Heart left ventricle (tissue), 13 donors: ENCODE results near the gene SDC4.

Experiments
- POLR2A ChIP-seq, 2 donors: fragments of 450-650 bp; IDR thresholded peaks; one replicate each; pipeline ENCODE4 v1.6.1; 2017; ENCODE audit warnings: antibody characterized with exemption in 2 of 2, mild to moderate bottlenecking in 2 of 2, moderate library complexity in 2 of 2
- TF ChIP-seq, protein P1 (sequence below), 12 donors: fragments of 200-600 bp; sonication (generic) in 4 of 12; IDR thresholded peaks; one replicate each; pipeline versions ENCODE4 v1.5.0 to v1.8.0; 2018 to 2022; ENCODE audit warnings: antibody characterized with exemption in 12 of 12, mild to moderate bottlenecking in 5 of 12
- donor health status: ischemic (EF 13 %, LVEDD 7.1; RV severe dilation, severe dysfunction).
- donor health status: DM: no; HTN: yes; CAD: no.
- donor health status: DM: no; HTN: no; CAD: no.
- donor health status: ischemic (EF 25% LVEDD 6.9; RV normal size, moderate dysfunction).
- donor health status: ischemic (EF 25% LVEDD 5.7; RV mildly dilated, moderate dysfunction).
- donor health status: ischemic (EF 35%, LVEDD 5.7; RV mildly dilated, moderate dysfunction).
- donor health status: nonischemic (EF 11% LVEDD 7.7; RV severe dilation, severe dysfunction).
- donor health status: DM: yes; HTN: yes; CAD: no.
- donor health status: PGD.
- donor health status: ischemic (EF 29% LVEDD 5.4; RV normal size, mild dysfunction).
- donor health status: nonischemic (EF 23%, LVEDD 6.1; RV moderate dilation, normal function).

DNA sequence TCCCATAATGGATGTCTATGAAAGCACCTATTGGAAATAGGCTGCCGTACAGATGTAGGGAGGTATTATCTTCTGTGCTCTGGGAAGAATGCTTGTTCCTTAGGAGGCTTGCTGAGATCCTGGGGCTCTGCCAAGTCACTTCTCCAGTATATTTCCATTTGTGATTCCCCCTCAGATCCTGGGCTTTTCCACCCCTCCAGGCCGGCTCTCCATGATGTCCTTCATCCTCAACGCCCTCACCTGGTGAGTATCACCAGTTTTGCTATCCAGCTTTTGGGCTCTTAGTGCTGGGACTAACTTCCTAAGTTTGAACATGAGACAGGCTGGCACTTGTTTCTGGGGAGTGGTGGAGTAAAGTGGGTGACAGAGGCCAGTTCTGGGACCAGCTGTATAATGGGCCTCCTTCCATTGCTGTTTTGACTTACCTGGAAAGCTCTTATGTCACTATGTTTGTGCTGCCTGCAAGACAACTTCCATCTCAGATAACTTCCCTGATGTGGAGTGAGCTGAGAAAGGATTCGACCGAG, 17.3 kb upstream of the SDC4 start:
- TF ChIP-seq, protein P1, sequence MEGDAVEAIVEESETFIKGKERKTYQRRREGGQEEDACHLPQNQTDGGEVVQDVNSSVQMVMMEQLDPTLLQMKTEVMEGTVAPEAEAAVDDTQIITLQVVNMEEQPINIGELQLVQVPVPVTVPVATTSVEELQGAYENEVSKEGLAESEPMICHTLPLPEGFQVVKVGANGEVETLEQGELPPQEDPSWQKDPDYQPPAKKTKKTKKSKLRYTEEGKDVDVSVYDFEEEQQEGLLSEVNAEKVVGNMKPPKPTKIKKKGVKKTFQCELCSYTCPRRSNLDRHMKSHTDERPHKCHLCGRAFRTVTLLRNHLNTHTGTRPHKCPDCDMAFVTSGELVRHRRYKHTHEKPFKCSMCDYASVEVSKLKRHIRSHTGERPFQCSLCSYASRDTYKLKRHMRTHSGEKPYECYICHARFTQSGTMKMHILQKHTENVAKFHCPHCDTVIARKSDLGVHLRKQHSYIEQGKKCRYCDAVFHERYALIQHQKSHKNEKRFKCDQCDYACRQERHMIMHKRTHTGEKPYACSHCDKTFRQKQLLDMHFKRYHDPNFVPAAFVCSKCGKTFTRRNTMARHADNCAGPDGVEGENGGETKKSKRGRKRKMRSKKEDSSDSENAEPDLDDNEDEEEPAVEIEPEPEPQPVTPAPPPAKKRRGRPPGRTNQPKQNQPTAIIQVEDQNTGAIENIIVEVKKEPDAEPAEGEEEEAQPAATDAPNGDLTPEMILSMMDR (IDR thresholded peaks at IDR 0.05), result no peak
- no peak for TF ChIP-seq POLR2A (IDR thresholded peaks at IDR 0.05)
